Panc1 (cell line): Measurements from ENCODE around the gene KRT86. TPM values are rescaled to one million over a fixed set of nuclear protein-coding genes. Genes with fewer than 3 reads are reported as not detected.

Experiments used
- ATAC-seq: fragments of 200-7000 bp; cut with Tn5 transposase; 2 replicates; pipeline ENCODE4 v1.9.1; 2020; ENCODE audit warnings: mild to moderate bottlenecking, moderate library complexity
- BruUV-seq: library from RNA; stranded (reverse); fragments of 400-500 nt; replicated peaks from 2 replicates; lab custom pipeline; 2021; lab: Mats Ljungman, UMichigan
- CTCF ChIA-PET: fragments of 300-600 bp; sonication (Branson Sonifier 250); formaldehyde crosslinking; loops from one replicate; lab custom pipeline; 2022; ENCODE audit warnings: antibody characterized with exemption; lab: Charles Lee
- POLR2A ChIA-PET: fragments of 300-600 bp; sonication (Branson Sonifier 250); formaldehyde crosslinking; loops from one replicate; lab custom pipeline; 2022; ENCODE audit warnings: antibody characterized with exemption; lab: Charles Lee
- DNase-seq: peaks from one replicate; pipeline ENCODE4 v3.0.0-alpha.2; 2010; ENCODE audit warnings: low read depth, low spot score
- H3K27ac ChIP-seq: 2 replicates; pipeline ENCODE4 v1.5.1; 2011; ENCODE audit warnings: mild to moderate bottlenecking, low read length, inconsistent platforms
- H3K27me3 ChIP-seq: fragments of 200-500 bp; sonication (Bioruptor generic); 2 replicates; pipeline ENCODE4 v1.6.0; 2014; ENCODE audit warnings: low read length, inconsistent platforms; ENCODE audit not compliant: control insufficient read depth, insufficient read depth
- H3K36me3 ChIP-seq: fragments of 200-500 bp; sonication (Bioruptor generic); 2 replicates; pipeline ENCODE4 v1.5.1; 2014; ENCODE audit warnings: inconsistent platforms, mild to moderate bottlenecking, low read length, moderate library complexity; ENCODE audit not compliant: control insufficient read depth, insufficient read depth
- H3K4me1 ChIP-seq: 2 replicates; pipeline ENCODE4 v1.5.1; 2011; ENCODE audit warnings: inconsistent platforms, mild to moderate bottlenecking, low read length, moderate library complexity; ENCODE audit not compliant: control insufficient read depth, insufficient read depth
- H3K4me3 ChIP-seq, 2 experiments: 2 replicates each; pipeline ENCODE4 v1.5.1; 2011 to 2012; ENCODE audit warnings: low read depth in 2 of 2, low read length in 2 of 2, mild to moderate bottlenecking in 2 of 2, inconsistent platforms in 1 of 2, moderate library complexity in 1 of 2
- H3K9me3 ChIP-seq: fragments of 200-500 bp; sonication (Bioruptor generic); 2 replicates; pipeline ENCODE4 v1.5.1; 2014; ENCODE audit warnings: low read depth, mild to moderate bottlenecking, inconsistent platforms, low read length, moderate library complexity; ENCODE audit not compliant: control insufficient read depth, insufficient read depth
- CTCF ChIP-seq: fragments of 450-650 bp; IDR thresholded peaks from 2 replicates; pipeline ENCODE4 v1.5.1; 2017; ENCODE audit warnings: mild to moderate bottlenecking
- POLR2AphosphoS5 ChIP-seq: IDR thresholded peaks from 2 replicates; pipeline ENCODE4 v1.6.1; 2012; ENCODE audit warnings: mild to moderate bottlenecking, low read depth, low read length, moderate library complexity
- SIN3A ChIP-seq: IDR thresholded peaks from 2 replicates; pipeline ENCODE4 v1.6.1; 2012; ENCODE audit warnings: low read depth, mild to moderate bottlenecking, low read length, moderate library complexity, borderline replicate concordance; ENCODE audit not compliant: insufficient read depth
- TCF7L2 ChIP-seq: IDR thresholded peaks from 2 replicates; pipeline ENCODE4 v1.6.1; 2011; ENCODE audit warnings: mild to moderate bottlenecking, low read depth, low read length, inconsistent platforms
- in situ Hi-C: cut with HindIII; loops from 2 replicates; pipeline ENCODE4 v1.10.0; 2016; ENCODE audit warnings: low sequenced_read_pairs, low pct_unique_long_range_greater_than_20kb
- intact Hi-C: fragments of 100-400 bp; cut with micrococcal nuclease; formaldehyde crosslinking; loops from one replicate; pipeline ENCODE4 v1.10.0; 2022; ENCODE audit not compliant: unreplicated experiment
- total RNA-seq: library from RNA; stranded (reverse); gene quantifications from one replicate; pipeline ENCODE4 v1.2.1, GENCODE V29; 2021; ENCODE audit not compliant: unreplicated experiment
- TF ChIP-seq, protein P1 (sequence below), 2 experiments: IDR thresholded peaks; 2 replicates each; pipeline ENCODE4 v1.6.1; 2011 to 2012; ENCODE audit warnings: low read depth in 2 of 2, control low read depth in 1 of 2, low read length in 1 of 2, mild to moderate bottlenecking in 1 of 2, moderate library complexity in 1 of 2; ENCODE audit not compliant: insufficient read depth in 1 of 2

The KRT86 gene
- total RNA-seq, 1 experiment from 2014 or later, result 1.1 TPM

GRCh38 chr12:52284562-52285171 is 10.2 kb downstream of the KRT86 start:
- BruUV-seq, result no TSS peak
- in situ Hi-C loops (loop anchor here (5.0 kb wide), 1 partner anchor 43 kb away; no protein-coding TSS in a partner anchor), intact Hi-C loops (no loop called here)
- H3K27me3 ChIP-seq, result no peaks in the 10 kb centered on the region
- CTCF ChIA-PET, result interaction anchor here (0.6 kb wide), 1 partner anchor 24 kb away, joined by 3 read pairs; no protein-coding TSS in a partner anchor
- POLR2A ChIA-PET, result no interaction called here
- H3K9me3 ChIP-seq, result no peaks in the 10 kb centered on the region
- no peak overlapping the region for H3K4me3 ChIP-seq
- H3K4me1 ChIP-seq, result peaks cover 37% of the 10 kb centered on the region
- ATAC-seq, result no peak
- TF ChIP-seq, protein P1, sequence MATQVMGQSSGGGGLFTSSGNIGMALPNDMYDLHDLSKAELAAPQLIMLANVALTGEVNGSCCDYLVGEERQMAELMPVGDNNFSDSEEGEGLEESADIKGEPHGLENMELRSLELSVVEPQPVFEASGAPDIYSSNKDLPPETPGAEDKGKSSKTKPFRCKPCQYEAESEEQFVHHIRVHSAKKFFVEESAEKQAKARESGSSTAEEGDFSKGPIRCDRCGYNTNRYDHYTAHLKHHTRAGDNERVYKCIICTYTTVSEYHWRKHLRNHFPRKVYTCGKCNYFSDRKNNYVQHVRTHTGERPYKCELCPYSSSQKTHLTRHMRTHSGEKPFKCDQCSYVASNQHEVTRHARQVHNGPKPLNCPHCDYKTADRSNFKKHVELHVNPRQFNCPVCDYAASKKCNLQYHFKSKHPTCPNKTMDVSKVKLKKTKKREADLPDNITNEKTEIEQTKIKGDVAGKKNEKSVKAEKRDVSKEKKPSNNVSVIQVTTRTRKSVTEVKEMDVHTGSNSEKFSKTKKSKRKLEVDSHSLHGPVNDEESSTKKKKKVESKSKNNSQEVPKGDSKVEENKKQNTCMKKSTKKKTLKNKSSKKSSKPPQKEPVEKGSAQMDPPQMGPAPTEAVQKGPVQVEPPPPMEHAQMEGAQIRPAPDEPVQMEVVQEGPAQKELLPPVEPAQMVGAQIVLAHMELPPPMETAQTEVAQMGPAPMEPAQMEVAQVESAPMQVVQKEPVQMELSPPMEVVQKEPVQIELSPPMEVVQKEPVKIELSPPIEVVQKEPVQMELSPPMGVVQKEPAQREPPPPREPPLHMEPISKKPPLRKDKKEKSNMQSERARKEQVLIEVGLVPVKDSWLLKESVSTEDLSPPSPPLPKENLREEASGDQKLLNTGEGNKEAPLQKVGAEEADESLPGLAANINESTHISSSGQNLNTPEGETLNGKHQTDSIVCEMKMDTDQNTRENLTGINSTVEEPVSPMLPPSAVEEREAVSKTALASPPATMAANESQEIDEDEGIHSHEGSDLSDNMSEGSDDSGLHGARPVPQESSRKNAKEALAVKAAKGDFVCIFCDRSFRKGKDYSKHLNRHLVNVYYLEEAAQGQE (IDR thresholded peaks at IDR 0.05; ENCODE audit: insufficient read depth in 1 of 2, low read depth in 2 of 2, low read length in 1 of 2), result no peak
- TF ChIP-seq TCF7L2 (no peak), CTCF (no peak), SIN3A (no peak), POLR2AphosphoS5 (no peak)
- H3K27ac ChIP-seq, result peak overlapping the region; percentile 10; the same call in 1 of the 2 replicates
- no peaks in the 10 kb centered on the region for H3K36me3 ChIP-seq
- DNase-seq, result no peak

DNA sequence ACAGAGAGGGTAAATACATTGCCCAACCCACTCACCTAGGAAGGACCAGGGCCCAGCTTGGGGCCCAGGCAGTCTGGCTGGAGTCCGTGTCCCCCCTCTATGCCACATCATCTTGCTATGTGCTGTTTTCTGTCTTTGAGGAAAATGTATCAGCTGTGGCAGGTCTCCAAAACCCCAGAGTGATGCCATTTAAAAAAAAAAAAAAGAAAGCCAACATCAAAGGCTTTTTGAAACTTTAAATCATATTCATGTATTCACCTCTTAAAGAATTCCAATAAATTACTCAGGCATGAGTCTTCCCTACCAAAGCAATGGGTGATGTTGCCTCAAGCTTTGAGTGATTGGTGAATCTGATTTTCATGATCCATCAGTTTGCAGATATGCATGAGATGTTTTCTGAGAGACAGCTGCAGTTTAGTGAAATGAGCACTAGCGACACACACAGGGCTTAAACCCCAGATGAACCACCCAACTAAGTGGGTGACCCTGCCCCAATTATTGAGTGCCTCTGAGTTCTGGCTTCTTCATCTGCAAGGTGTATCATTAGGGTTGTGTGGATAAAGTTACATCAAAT is 10.8 kb downstream of the KRT86 start:
- no TSS peak for BruUV-seq
- TF ChIP-seq TCF7L2, result peak; percentile 92
- TF ChIP-seq, protein P1 (IDR thresholded peaks at IDR 0.05; ENCODE audit: insufficient read depth in 1 of 2, low read depth in 2 of 2, low read length in 1 of 2), result no peak
- Histone ChIP-seq H3K27me3 (no peaks in the 10 kb centered on the region), H3K4me3 (no peak overlapping the region), H3K9me3 (no peaks in the 10 kb centered on the region), H3K27ac (peak overlapping the region; percentile 74), H3K36me3 (no peaks in the 10 kb centered on the region), H3K4me1 (peaks cover 31% of the 10 kb centered on the region)
- ChIA-PET POLR2A (no interaction called here), CTCF (no interaction called here)
- DNase-seq (no peak), ATAC-seq (no peak)
- in situ Hi-C loops, result no loop called here
- intact Hi-C loops, result no loop called here
